Limb (tissue), 2 donors: ENCODE measurements around the gene ZNF256.

ENCODE experiments used
- DNase-seq, 2 donors: peaks; one replicate each; pipeline ENCODE4 v3.0.0-alpha.2; 2016; ENCODE audit errors: extremely low spot score in 2 of 2

The ZNF256 gene

GRCh38 chr19:57947419-57948134 is at the start of gene ZNF256:
ZNF256 (minus strand) TSS chr19:57947706; CDS start chr19:57947474, 232 bp downstream.
- DNase-seq: peak; percentile 96 to 97

GRCh38 chr19:57992841-57993240 is 45.3 kb upstream of the ZNF256 start:
- DNase-seq: no peak

GRCh38 chr19:57978586-57979289 is 31.2 kb upstream of the ZNF256 start:
- no peak for DNase-seq

- DNase-seq: no peak
Observed at GRCh38 chr19:57974434-57974833, 26.9 kb upstream of the ZNF256 start, which contains the start of gene C19orf18. C19orf18 (minus strand) TSS chr19:57974534; CDS start chr19:57974432, 102 bp downstream.

GRCh38 chr19:57964761-57965160 is 17.3 kb upstream of the ZNF256 start:
- DNase-seq: no peak

- DNase-seq: no peak
Observed at GRCh38 chr19:57961785-57962184, 14.3 kb upstream of the ZNF256 start.

- DNase-seq: no peak
Observed at GRCh38 chr19:57954996-57955395, 7.5 kb upstream of the ZNF256 start.

- no peak for DNase-seq
Observed at GRCh38 chr19:57949702-57950101, 2.2 kb upstream of the ZNF256 start.

- DNase-seq: no peak
Observed at GRCh38 chr19:57949296-57949695, 1.8 kb upstream of the ZNF256 start.

GRCh38 chr19:57947088-57947418 is 453 bp downstream of the ZNF256 start:
- no peak for DNase-seq

- no peak for DNase-seq
Observed at GRCh38 chr19:57946316-57946715, 1.2 kb downstream of the ZNF256 start.

GRCh38 chr19:57941593-57941992 is 5.9 kb downstream of the ZNF256 start:
- no peak for DNase-seq

- no peak for DNase-seq
Observed at GRCh38 chr19:57935731-57936130, 11.8 kb downstream of the ZNF256 start.

- DNase-seq: peak; percentile 81 to 92
Observed at GRCh38 chr19:57934820-57935665, 12.5 kb downstream of the ZNF256 start, which contains the start of gene ZNF418. ZNF418 (minus strand) TSS chr19:57935402; CDS start chr19:57933822, 1,580 bp downstream.

GRCh38 chr19:57927587-57927986 is 19.9 kb downstream of the ZNF256 start:
- no peak for DNase-seq

GRCh38 chr19:57916168-57916995 is 31.1 kb downstream of the ZNF256 start, which contains the start of gene ZNF417:
ZNF417 (minus strand) TSS chr19:57916592; CDS start chr19:57916411, 181 bp downstream.
- peak; percentile 88 to 97 for DNase-seq

- no peak for DNase-seq
Observed at GRCh38 chr19:57914531-57914930, 33.0 kb downstream of the ZNF256 start.

GRCh38 chr19:57907394-57907793 is 40.1 kb downstream of the ZNF256 start:
- DNase-seq: no peak

GRCh38 chr19:57905258-57905657 is 42.2 kb downstream of the ZNF256 start:
- no peak for DNase-seq

- no peak for DNase-seq
Observed at GRCh38 chr19:57903618-57904184, 43.8 kb downstream of the ZNF256 start.

GRCh38 chr19:57900311-57900710 is 47.2 kb downstream of the ZNF256 start:
- DNase-seq: no peak
